Stomach (tissue), 4 donors: ENCODE results near the gene ALG1.

Experiments used
- CTCF ChIP-seq, 7 experiments: fragments of 450-650 bp in 4 of 7; fragments of 200-600 bp in 3 of 7; sonication (generic) in 3 of 7; IDR thresholded peaks; one replicate each; pipeline ENCODE4 v1.5.1; 2016 to 2019; ENCODE audit warnings: antibody characterized with exemption in 7 of 7, control low read depth in 2 of 7, mild to moderate bottlenecking in 1 of 7
- EP300 ChIP-seq: sonication (generic); formaldehyde crosslinking; IDR thresholded peaks from one replicate; pipeline ENCODE4 v1.6.1; 2017; ENCODE audit warnings: antibody characterized with exemption
- POLR2A ChIP-seq, 4 donors: fragments of 450-650 bp; IDR thresholded peaks; one replicate each; pipeline ENCODE4 v1.6.1; 2016; ENCODE audit warnings: antibody characterized with exemption in 4 of 4, control low read depth in 2 of 4, mild to moderate bottlenecking in 1 of 4, moderate library complexity in 1 of 4
- POLR2AphosphoS5 ChIP-seq, 3 donors: sonication (generic); formaldehyde crosslinking; IDR thresholded peaks; one replicate each; pipeline ENCODE4 v1.6.1; 2016; ENCODE audit warnings: antibody characterized with exemption in 3 of 3

GRCh38 chr16:5041600-5042133 lies 30.0 kb upstream of the ALG1 start:
- TF ChIP-seq CTCF (IDR thresholded peaks at IDR 0.05) (no peak), POLR2A (IDR thresholded peaks at IDR 0.05) (no peak), POLR2AphosphoS5 (IDR thresholded peaks at IDR 0.05) (no peak), EP300 (no peak)
